Activated T-cell treated with anti-CD3 and anti-CD28 coated beads for 24 hours (primary cell): ENCODE results near the gene TTLL12.

ENCODE experiments used
- DNase-seq: peaks from one replicate; pipeline ENCODE4 v3.0.0-alpha.2; 2020; ENCODE audit warnings: low read depth

Gene TTLL12

DNA sequence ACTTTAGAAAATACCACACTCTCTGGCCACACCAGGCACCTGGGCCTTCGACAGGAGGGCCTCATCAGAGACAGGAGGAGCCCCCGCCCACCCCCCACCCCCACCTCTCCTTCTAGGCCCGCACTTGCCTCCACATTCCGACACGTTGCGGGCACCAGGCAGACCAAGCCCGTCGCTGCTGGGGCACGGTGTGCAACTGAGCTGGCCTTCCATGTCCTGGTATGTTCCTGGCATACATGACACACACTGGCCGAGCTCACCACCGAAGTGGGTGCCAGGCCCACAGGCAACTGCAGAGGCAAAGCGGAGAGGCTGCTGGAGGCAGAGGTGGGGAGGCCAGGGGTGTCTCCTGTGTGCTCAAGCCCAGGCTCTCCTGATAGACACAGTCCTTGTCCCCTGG is 27.0 kb upstream of the TTLL12 start:
- no peak for DNase-seq

DNA sequence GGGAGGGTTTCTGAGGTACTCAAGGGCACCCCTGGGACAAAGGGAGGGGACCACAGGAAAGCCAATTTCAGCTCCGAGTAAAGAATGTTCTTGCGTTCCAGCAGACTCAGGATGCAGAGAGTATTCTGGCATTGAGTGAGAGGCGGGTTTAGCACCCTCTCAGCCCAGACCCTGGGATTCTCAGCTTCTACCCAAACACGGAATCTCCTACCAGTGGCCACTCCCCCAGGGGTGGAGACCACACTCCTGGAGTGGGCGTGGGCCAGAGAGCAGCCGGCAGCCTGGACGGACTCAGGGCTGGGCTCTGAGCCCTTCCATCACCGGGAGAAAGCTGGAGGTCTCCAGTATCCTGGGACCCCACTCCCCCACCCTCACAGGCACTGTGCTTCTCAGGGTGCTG is 26.1 kb upstream of the TTLL12 start:
- DNase-seq = no peak

DNA sequence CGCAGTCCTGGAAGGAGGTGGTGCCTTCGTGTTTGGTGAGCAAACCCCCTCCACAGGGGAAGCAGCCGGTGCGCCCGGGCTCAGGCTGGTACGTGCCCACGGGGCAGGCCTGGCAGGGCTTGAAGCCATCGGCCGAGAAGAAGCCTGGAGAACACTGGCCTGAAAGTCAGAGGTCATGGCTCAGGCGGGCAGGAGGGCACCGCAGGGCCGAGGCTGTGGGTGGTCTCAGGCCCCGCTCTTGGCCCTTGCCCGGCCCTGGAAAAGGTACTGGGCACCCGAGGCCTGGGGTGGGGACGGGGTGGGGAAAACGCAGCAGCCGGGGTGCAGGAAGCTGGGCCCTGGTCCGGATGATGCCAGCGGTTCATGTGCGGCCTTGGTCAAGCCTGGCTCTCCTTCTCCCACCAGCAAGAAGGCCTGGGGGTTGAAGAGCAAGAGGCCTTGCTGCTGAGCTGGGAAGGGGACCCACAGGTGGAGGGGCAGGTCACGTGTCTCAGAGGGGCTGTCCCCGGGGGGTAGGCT is 25.6 kb upstream of the TTLL12 start:
- no peak for DNase-seq

DNA sequence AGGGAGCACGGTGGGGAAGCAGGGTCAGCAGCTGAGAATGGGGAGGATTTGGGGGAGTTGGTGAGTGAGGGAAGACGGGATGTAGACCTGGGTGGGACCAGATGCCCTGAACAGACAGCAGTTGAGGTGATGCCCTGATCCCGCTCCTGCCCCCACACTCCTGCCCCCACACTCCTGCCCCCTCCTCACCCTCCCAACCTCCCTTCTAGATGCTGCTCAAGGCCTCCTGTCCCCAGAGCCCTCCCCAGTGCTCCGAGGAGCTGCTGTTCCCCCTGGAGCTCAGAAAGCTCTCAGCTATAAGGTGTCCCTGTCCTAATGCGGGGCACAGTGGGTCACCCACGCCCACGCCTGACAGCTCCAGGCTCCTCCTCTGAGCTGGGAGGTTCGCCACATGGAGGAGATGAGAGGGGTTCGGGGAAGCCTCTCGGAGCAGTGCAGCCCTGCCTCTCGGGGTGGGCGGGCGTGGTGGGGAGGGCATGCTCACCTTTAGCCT is 25.1 kb upstream of the TTLL12 start:
- no peak for DNase-seq

DNA sequence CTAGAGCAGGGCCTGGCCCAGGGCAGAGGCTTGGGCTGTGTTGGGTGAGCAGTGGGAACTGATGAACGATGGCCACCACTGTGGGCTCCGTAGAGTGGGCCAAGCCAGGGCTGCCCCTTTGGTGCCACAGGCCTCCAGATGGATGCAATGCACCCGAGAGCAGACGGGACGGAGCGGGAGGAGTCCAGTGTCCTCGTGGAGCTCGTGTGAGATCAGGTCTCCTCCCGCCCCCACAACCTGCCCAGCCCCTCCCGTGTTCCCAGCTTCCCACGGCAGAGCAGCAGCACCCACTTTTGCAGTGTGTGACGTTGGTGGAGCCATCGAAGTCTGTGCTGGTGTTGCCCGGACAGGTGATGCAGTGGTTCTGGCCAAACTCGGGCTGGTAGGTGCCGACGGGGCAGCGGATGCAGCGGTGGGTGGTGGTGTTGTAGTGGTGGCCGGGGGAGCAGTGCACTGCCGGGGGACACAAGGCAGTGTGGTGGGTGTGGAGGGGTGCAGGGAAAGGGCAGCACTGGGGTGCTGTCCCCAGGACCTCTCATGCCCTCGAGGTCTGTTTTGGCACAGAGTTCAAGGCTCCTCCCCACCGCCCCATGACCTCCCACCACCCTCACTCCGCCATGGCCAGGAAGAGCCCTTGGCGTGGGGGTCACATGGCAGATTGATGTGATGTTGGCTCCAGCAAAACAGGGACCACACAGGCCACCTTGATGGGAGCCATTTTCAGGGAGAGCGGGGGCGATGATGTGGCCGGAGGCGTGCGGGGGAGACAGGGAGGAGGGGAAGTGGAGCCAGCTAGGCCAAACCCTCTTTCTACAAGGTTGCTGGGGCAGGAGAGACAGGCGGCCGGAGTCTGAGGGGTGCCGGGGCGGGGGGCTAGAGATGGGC is 23.9 kb upstream of the TTLL12 start:
- DNase-seq = no peak

DNA sequence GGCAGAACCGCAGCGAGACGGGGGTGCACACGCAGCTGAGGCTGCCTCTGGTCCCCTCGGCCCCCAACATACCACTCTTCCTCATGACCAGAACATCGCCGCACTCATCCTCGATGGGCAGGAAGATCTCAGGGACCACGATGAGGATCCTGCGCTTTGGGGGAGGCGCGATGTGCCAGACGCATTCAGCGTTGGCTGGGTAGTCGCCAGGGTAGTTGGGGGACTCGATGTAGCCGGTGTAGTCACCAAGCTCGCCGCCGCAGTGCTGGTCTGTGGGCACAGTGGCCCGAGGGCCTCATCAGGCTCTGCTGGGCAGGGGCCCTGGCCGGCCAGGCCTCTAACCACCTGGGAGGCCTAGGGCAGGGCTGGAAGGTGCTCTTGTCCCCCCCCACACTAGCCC is 23.0 kb upstream of the TTLL12 start:
- DNase-seq = no peak

DNA sequence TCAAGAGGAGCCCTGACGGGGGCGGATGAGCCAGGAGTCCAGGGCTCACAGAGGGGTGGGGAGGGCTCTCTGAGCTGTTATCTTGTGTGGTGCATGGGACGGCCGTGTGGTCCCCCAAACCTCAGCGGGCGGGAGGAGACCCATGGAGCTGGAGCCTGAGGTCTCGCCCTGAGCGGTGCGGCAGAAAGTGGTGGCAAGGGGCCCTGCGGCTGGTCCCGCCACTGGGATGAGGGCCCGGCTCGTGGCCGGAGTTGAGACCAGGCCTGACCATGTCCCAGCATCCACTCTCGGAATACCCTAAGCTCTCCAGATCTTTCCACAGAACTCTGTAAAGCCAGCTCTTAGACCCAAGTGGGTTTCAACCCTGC is 22.6 kb upstream of the TTLL12 start:
- DNase-seq = no peak

DNA sequence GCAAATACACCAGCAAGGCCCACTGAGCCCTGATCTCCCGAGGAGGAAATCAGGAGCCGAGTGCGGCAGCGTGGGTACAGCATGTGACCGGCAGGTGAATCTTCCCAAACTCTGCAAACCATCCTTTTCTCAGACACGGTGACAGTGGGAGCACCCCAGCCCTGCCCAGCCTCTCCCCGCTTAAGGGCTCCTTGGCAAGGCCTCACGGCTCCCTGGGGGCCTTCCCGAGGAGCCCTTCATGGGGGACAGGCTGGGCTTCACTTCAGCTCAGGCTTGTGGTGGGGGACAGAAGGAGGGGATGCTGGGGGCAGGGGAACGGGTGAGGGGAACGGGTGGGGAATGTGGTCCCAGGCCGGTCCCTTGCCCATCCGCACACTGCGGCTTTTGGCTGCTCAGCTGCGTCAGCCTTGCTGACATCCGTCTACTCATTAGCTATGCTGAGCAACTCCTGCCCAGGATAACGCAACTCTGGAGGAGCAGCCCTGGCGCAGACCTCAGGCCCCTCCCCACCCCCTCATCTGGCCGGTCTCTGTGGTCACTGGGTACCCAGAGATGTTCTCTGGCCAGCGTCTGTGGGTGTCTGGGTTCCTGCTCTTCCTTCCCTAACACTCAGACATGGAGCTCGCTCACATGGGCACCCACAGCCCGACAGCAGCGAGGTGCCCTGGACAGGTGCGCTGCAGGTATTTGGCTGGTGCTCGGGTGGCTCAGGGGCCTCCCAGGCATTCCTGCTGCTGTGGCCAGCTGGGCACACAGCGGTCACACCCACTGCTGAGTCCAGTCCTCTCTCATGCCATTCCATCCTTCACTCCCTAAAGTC is 22.0 kb upstream of the TTLL12 start:
- DNase-seq = no peak

DNA sequence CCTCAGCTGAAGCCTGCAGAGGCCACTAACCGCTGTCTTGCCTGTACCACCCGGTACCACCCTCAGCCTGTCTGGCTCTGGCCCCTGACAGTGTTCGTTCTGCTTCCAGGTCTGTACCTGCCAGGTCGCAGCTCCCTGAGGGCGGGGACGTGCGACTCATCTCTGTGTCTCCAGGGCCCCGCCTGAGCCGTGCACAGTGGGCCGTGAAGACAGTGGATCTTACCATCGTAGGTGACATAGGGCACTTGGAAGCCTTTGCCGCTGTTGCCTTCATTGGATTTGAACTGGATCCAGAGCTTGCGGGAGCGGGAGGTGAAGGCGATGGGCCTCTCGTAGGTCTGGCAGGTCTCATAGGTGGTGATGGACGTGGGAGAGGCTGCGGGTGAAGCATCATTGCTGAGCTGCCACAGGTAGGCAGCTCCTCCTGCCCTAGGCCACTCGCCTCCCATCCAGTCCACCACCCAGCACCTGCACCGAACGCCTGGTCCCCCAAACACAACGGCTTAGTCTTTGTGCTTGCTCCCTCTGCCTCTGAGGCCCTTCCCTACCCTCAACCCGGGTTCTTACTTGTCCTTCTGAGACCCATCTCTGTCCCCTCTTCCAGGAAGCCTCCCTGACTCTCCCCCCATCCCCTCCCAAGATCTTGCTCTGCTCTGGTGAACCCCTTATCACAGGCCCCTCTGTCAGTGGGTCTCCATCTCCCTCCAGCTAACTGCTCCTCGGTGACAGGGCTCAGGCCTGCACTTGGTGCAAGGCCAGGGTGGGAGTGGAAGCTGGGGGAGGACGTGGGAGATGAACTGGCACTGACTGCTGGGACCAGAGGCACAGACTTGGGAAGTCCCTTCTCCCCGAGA is 21.1 kb upstream of the TTLL12 start:
- no peak for DNase-seq

DNA sequence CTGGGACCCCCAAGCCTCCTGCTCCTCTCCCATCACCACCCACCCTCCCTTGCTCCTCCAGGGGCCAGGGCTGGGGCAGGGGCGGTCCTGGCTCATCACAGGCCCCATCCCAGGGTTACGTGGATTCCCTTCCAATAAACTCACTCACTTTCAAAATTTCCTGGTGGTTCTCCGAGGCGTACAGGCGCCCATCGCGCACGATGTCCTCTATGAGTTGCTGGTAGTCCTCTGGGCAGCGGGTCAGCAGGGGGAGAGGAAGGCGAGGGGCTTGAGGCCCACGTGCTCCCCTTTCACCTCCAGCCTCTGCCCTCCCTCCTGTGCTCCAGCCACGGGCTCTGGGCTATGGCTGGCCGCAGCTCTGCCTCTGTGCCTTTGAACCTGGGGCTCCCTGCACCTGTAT is 20.5 kb upstream of the TTLL12 start:
- DNase-seq = no peak

DNA sequence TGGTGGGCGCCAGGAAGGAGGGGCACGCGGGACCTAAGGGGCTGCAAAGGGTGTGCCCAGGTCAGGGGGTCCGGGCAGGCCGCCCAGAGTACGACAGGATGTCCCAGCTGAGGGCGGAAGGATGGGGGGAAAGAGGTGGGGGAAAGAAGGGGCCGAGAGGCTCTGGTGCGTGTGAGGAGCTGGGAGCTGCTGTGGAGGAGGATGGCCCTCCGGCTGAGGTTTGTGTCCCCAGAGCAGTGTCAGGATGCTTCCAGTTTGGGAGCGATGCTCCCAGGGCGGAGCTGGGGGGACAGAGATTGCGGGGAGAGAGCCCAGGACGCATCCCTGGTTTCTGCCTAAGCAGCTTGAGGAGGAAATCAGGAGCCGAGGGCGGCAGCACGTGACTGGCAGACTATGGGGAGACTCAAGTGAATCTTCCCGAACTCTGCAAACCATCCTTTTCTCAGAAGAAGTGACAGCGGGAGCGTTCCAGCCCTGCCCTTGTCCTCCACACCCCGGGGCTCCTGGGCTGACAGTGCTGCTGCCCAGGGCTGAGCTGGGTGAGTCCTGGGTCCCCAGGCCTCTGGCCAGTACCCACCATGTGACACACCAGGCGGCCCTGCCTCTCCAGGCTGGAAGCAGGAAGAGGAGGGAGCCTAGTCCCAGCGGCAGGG is 19.7 kb upstream of the TTLL12 start:
- DNase-seq = no peak

DNA sequence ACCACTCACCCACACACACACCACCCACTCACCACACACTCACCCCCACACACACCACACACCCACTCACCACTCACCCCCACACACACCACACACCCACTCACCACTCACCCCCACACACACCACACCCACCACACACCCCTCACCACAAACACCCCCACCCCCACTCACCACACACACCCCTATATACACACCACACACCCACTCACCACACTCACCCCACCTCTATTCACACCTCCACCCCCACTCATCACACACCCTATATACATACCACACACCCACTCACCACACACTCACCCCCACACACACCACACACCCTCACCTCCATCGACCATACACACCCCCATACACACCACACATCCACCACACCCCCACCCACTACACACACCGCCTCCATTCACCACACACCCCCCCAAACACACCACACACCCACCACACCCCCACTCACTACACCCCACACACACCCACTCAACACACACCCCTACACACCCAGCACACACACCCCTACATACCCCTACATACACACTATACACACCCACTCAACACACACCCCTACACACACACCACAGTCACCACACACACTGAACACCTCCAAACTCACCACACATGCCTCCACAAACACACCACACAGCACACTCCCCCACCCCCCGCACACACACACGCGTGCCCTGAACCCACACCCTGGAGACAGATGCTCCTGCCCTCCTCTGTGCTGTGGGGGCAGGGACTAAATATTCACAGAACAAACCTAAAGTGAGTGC is 19.0 kb upstream of the TTLL12 start:
- no peak for DNase-seq

DNA sequence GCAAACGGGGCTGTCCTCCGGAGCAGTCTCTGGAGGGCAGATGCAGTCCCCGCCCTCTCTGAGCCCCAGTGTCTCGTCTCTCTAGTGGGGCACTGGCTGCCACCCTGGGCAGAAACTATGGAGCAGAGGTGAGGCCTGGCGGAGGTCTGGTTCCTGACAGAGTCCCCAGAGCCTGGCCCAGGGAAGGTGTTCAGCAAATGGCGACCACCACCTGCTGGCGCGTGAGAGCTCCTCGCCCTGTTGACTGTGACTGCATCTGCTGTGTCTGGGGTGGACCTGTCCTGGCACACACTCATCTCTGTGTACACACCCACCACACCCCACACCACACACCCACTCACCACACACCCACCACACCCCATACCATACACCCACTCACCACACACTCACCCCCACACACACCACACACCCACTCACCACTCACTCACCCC is 18.3 kb upstream of the TTLL12 start:
- no peak for DNase-seq

DNA sequence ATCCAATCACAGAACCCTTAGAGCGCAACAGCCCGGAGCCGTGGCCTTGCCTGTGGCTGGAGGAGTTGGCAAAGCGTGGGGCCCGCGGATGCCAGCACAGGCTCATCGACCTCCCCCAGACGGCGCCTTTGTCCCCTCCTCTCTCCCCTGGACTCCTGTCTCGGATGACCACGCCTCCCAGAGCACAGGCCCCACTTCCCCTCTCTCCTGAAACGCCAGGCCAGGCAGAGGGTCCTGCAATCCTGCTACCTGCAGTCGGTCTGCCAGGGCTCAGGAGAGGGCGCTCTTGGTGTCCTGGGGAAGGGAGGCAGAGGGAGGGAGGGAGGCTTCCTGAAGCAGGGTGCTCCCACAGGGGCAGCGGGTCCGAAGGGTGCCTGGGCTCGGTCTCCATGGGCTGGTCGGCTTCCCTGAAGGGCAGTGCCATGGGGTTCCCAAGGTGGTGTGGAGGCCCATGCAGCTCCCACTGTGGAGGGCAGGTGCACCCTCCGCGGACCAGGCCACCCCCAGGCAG is 16.6 kb upstream of the TTLL12 start:
- no peak for DNase-seq

DNA sequence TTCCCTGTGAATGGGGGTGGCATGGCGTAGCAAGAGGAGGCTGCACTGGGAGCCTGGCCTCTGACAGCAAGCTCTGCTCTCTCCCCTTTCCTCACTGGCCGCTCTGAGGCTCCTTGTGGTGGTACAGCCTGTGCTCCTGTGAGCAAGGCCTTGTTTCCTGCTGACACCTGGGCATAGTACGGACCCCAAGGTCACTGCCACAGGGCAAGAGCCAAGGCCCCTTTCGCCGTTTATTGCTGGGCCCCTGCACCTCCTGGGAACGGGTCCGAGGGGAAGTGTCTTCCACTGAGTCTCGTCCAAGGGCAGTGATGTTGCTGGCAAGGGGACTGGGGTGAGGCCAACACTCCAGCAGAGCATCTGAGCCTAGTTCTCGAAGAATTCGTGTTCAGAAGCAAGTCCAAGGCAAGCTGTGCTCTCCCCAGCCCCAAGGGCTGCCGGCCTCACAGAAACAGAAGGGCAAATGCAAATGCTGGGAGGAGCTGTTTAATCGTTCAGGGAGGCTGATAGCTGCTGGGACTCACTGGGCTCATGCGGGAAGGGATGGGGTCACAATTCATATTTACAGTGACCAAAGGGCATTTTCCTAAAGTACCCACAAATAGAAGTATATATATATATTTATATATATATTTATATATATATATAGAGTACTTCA is 15.9 kb upstream of the TTLL12 start:
- no peak for DNase-seq

DNA sequence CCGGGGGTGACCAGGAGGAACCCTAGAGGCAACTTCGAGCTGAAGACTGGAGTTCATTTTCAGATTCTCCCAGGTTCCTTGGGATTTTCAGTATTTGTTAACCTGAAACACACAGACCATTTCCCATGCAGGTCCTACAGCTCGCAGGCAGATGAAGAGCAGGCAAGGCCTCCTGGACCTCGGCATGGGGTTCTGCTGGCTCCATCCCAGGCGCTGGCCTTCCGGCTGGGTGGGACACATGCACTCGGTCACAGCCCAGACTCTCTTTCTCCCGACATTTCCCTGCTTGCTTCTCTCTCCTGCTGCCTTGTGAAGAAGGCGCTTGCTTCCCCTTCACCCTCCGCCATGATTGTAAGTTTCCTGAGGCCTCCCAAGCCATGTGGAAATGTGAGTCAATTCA is 15.4 kb upstream of the TTLL12 start:
- DNase-seq = no peak

DNA sequence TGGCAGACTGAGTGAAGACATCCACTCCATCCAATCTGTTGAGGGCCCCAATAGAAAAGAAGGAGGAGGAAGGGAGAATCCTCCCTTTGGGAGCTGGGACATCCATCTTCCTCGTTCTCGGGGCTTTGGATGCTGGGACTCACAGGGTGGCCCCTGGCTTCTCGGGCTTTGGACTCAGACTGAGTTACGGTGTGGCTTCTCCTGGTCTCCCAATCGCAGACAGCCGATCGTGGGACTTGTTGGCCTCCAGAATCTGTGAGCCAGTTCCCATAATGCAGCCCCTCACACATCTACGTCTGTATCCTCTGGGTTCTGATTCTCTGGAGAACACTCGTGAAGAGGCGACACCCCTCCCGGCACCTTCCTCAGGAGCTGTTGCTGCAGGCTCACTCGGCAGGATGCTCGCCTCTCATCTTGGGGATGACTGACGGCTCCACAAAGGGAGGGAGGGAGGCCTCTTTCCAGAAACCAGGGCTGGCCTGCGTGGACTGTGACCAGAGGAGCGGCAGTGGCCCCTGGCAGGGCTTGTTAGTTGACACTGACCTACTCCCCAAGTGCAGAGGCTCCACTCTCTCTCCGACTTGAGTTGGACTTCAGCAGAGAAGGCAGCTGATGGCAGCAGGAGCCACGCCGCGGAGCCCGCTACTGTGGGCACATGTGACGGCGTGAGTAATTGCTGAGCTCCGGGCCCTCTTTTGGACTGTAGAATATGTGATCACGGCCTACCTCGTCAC is 14.7 kb upstream of the TTLL12 start:
- DNase-seq = no peak

DNA sequence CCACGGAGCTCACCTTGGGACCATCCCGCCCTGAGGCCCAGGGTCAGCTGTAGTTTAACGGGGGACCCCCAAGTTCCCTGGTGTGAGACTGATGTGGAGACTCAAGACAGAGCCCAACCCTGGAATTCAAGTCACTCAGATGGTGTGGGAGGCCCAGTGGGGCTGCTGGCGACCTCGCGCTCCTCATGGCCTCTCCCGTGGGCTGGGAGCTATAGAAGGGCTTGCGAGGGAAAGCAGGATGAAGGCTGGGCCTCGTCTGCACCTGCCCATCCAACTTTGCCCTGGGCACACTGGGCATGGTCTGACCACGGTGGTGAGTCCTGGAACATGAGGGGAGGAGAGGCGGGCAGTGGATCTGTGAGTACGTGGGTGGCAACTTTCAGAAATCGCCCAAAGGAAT is 13.6 kb upstream of the TTLL12 start:
- no peak for DNase-seq

DNA sequence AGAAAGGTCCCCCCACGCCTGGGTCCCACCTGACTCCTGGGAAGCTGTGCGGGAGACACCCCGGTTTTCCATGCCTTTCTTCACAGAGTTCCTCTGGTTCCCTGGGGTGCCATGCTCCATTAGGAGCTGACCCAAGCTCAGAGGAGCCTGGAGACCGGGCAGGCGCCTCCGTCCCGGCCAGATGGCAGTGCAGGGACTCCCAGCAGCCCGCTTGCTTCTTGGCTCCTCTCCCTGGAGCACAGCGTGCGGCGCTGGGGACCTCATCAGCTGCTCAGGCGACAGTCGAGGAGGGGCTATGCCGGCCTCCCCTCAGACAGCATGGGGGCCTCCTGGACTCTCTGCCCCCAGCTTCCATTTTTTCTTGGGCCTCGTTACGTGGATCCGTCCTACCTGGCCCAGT is 13.1 kb upstream of the TTLL12 start:
- no peak for DNase-seq
